ENCODE measurements around the gene B9D2.
"Not testable (repeated sequence)": the region's sequence is repeated elsewhere in the genome, so short reads cannot be mapped to it uniquely, and the experiment has no call there.

Gene B9D2

DNA sequence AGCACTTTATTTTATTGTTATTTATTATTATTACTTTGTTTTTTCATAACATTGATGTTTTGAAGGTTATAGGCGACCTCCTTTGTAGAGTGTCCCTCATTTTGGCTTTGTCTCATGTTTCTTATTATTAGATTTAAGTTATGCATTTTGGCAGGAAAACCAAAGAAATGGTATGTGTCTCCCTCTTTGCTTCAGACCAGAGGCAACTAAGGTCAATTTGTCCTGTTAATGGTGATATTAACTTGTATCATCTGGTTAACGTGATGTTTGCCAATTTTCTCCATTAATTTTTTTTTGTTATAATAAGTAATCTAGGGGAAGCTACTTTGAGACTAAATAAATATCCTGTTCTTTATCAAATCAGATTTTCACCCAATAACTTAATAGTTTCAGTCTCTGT is 8.6 kb upstream of the B9D2 start:
- no peak for DNase-seq
- Mint-ChIP-seq H3K27ac (no peak overlapping the region), H3K4me3 (no peak overlapping the region), H3K36me3 (ENCODE audit: low read depth) (peaks cover 2% of the 10 kb centered on the region), H3K4me1 (ENCODE audit: low read depth) (peaks cover 16% of the 10 kb centered on the region), H3K27me3 (no peaks in the 10 kb centered on the region), H3K9me3 (no peaks in the 10 kb centered on the region)

- Mint-ChIP-seq H3K4me1 (ENCODE audit: low read depth) (peaks cover 12% of the 10 kb centered on the region), H3K4me3 (no peak overlapping the region), H3K9me3 (no peaks in the 10 kb centered on the region), H3K27me3 (no peaks in the 10 kb centered on the region), H3K27ac (no peak overlapping the region), H3K36me3 (ENCODE audit: low read depth) (peaks cover 2% of the 10 kb centered on the region)
- DNase-seq, result no peak
Measured at GRCh38 chr19:41371541-41371940, 7.6 kb upstream of the B9D2 start.

DNA sequence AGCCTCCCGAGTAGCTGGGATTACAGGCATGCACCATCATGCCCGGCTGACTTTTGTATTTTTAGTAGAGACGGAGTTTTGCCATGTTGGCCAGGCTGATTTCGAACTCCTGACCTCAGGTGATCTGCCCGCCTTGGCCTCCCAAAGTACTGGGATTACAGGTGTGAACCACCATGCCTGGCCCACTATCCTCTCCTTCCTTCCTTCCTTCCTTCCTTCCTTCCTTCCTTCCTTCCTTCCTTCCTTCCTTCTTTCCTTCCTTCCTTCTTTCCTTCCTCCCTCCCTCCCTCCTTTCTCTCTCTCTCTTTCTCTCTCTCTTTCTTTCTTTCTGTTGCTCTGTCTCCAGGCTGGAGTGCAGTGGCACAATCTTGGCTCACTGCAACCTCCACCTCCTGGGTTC is 7.2 kb upstream of the B9D2 start:
- H3K27ac Mint-ChIP-seq; H3K36me3 Mint-ChIP-seq (ENCODE audit: low read depth); DNase-seq; H3K9me3 Mint-ChIP-seq; H3K4me3 Mint-ChIP-seq; H3K27me3 Mint-ChIP-seq: not testable (repeated sequence)
- H3K4me1 Mint-ChIP-seq (ENCODE audit: low read depth), result peaks cover 13% of the 10 kb centered on the region

DNA sequence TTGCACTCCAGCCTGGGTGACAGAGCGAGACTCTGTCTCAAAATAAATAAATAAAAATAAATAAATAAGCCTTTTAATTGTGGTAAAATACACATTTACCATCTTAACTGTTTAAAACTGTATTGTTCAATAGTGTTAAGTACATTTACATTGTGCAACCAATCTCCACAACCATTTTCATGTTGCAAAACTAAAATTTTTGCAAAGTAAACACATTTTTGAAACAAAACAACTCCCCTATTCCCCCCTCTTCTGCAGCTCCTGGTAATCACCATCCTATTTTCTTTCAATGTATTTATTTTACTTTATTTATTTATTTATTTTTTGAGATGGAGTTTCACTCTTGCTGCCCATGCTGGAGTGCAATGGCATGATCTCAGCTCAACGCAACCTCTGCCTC is 5.8 kb upstream of the B9D2 start:
- Mint-ChIP-seq H3K4me3 (no peak overlapping the region), H3K36me3 (ENCODE audit: low read depth) (peaks cover 4% of the 10 kb centered on the region), H3K27ac (no peak overlapping the region), H3K4me1 (ENCODE audit: low read depth) (peaks cover 9% of the 10 kb centered on the region), H3K9me3 (no peaks in the 10 kb centered on the region), H3K27me3 (no peaks in the 10 kb centered on the region)
- no peak for DNase-seq

GRCh38 chr19:41367848-41368301 is 3.9 kb upstream of the B9D2 start:
- Mint-ChIP-seq H3K4me3 (no peak overlapping the region), H3K27me3 (no peaks in the 10 kb centered on the region), H3K36me3 (ENCODE audit: low read depth) (peaks cover 10% of the 10 kb centered on the region)

DNA sequence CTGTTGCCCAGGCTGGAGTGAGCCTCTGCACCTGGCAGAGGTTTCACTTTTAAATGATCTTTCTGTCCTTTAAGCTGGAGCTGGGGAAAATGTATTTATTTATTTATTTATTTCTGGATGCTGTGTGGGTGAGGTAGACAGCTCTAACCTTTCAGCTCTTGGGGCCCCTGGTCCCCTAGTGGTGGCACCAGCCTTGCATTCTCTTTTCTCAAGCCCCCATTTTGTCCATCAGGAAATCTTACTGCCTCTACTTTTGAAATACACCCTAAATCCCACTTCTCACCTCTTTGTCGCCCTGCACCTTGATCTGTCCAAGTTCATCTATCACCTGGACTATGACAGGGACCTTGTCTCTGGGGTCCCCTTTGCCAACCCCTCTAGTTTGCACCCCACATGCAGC is 2.1 kb upstream of the B9D2 start:
- H3K9me3 Mint-ChIP-seq, result no peaks in the 10 kb centered on the region
- no peak overlapping the region for H3K4me3 Mint-ChIP-seq
- no peak overlapping the region for H3K27ac Mint-ChIP-seq
- no peak for DNase-seq
- H3K4me1 Mint-ChIP-seq (ENCODE audit: low read depth), result peaks cover 29% of the 10 kb centered on the region
- H3K27me3 Mint-ChIP-seq, result no peaks in the 10 kb centered on the region
- H3K36me3 Mint-ChIP-seq (ENCODE audit: low read depth), result peaks cover 18% of the 10 kb centered on the region

More at GRCh38 chr19:41367848-41368301, 3.9 kb upstream of the B9D2 start:
- DNase-seq, result no peak
- Mint-ChIP-seq H3K4me1 (ENCODE audit: low read depth) (peaks cover 21% of the 10 kb centered on the region), H3K27ac (peak overlapping the region; percentile 27), H3K9me3 (no peaks in the 10 kb centered on the region)

GRCh38 chr19:41364524-41365391 is 809 bp upstream of the B9D2 start:
- Mint-ChIP-seq H3K27ac (peak overlapping the region; percentile 100), H3K4me1 (ENCODE audit: low read depth) (peaks cover 31% of the 10 kb centered on the region), H3K27me3 (no peaks in the 10 kb centered on the region), H3K9me3 (no peaks in the 10 kb centered on the region), H3K36me3 (ENCODE audit: low read depth) (peaks cover 22% of the 10 kb centered on the region), H3K4me3 (peak overlapping the region; percentile 91)
- no peak for DNase-seq

DNA sequence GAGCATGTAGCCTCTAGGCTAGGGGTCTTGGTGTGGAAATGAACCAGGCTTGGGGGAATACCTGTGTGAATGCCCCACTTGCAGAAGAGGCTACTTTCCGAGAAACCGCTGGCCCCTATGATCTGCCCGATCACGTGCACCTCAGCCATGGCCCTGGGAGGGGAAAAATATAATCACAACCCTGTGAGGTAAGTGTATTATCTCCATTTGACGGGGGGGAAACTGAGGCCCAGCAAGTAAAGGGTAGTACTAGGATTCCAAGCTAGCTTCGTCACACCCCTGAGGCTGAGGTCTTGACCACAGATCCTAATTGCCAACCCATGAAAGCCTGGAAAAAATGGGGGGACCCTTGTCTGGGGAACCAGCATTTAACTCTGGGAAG is 587 bp downstream of the B9D2 start:
- no peaks in the 10 kb centered on the region for H3K27me3 Mint-ChIP-seq
- peaks cover 22% of the 10 kb centered on the region for H3K36me3 Mint-ChIP-seq (ENCODE audit: low read depth)
- H3K4me3 Mint-ChIP-seq, result peak overlapping the region; percentile 91
- no peaks in the 10 kb centered on the region for H3K9me3 Mint-ChIP-seq
- H3K4me1 Mint-ChIP-seq (ENCODE audit: low read depth), result peaks cover 35% of the 10 kb centered on the region
- peak overlapping the region; percentile 100 for H3K27ac Mint-ChIP-seq
- DNase-seq, result no peak

- Mint-ChIP-seq H3K36me3 (ENCODE audit: low read depth) (peaks cover 22% of the 10 kb centered on the region), H3K9me3 (no peaks in the 10 kb centered on the region), H3K4me1 (ENCODE audit: low read depth) (peaks cover 43% of the 10 kb centered on the region), H3K27ac (peak overlapping the region; percentile 100), H3K27me3 (no peaks in the 10 kb centered on the region), H3K4me3 (peak overlapping the region; percentile 91)
- no peak for DNase-seq
Measured at GRCh38 chr19:41362143-41362847, 1.7 kb downstream of the B9D2 start.

GRCh38 chr19:41359741-41360140 is 4.2 kb downstream of the B9D2 start:
- H3K4me1 Mint-ChIP-seq (ENCODE audit: low read depth), result peaks cover 60% of the 10 kb centered on the region
- peak overlapping the region; percentile 53 for H3K27ac Mint-ChIP-seq
- no peak for DNase-seq
- no peaks in the 10 kb centered on the region for H3K27me3 Mint-ChIP-seq
- no peaks in the 10 kb centered on the region for H3K9me3 Mint-ChIP-seq
- peaks cover 25% of the 10 kb centered on the region for H3K36me3 Mint-ChIP-seq (ENCODE audit: low read depth)
- H3K4me3 Mint-ChIP-seq, result no peak overlapping the region

- no peak for DNase-seq
- peak overlapping the region; percentile 96 for H3K27ac Mint-ChIP-seq
- peak overlapping the region; percentile 61 for H3K4me3 Mint-ChIP-seq
- peaks cover 54% of the 10 kb centered on the region for H3K4me1 Mint-ChIP-seq (ENCODE audit: low read depth)
- H3K9me3 Mint-ChIP-seq, result no peaks in the 10 kb centered on the region
- H3K27me3 Mint-ChIP-seq, result no peaks in the 10 kb centered on the region
- H3K36me3 Mint-ChIP-seq (ENCODE audit: low read depth), result peaks cover 24% of the 10 kb centered on the region
Measured at GRCh38 chr19:41357746-41358145, 6.2 kb downstream of the B9D2 start.

- Mint-ChIP-seq H3K27me3 (no peaks in the 10 kb centered on the region), H3K4me3 (peak overlapping the region; percentile 61), H3K27ac (peak overlapping the region; percentile 96), H3K4me1 (ENCODE audit: low read depth) (peaks cover 49% of the 10 kb centered on the region), H3K9me3 (no peaks in the 10 kb centered on the region), H3K36me3 (ENCODE audit: low read depth) (peaks cover 23% of the 10 kb centered on the region)
- peak; percentile 57 for DNase-seq
Measured at GRCh38 chr19:41356984-41357739, 6.8 kb downstream of the B9D2 start.

DNA sequence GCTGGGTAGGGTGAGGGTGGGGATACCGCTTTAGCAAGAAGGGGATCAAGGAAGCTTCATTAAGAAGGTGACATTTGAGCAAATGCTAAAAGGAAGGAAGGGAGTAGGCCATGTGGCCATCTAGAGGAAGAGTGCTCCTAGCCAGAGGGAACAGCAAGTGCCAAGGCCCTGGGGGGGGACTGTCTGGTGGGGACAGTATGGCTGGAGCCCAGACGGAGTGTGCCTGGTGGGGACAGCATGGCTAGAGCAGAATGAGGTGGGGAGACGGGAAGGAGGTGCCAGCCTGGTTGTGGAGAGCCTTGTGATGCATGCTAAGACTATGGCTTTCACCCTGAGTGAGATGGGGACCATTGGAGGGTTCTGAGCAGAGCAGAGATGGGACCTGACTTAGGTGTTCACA is 8.1 kb downstream of the B9D2 start:
- peak overlapping the region; percentile 96 for H3K27ac Mint-ChIP-seq
- peak; percentile 46 for DNase-seq
- H3K36me3 Mint-ChIP-seq (ENCODE audit: low read depth), result peaks cover 29% of the 10 kb centered on the region
- peak overlapping the region; percentile 61 for H3K4me3 Mint-ChIP-seq
- no peaks in the 10 kb centered on the region for H3K27me3 Mint-ChIP-seq
- H3K4me1 Mint-ChIP-seq (ENCODE audit: low read depth), result peaks cover 49% of the 10 kb centered on the region
- no peaks in the 10 kb centered on the region for H3K9me3 Mint-ChIP-seq

GRCh38 chr19:41355035-41355434 is 8.9 kb downstream of the B9D2 start:
- Mint-ChIP-seq H3K27ac (peak overlapping the region; percentile 96), H3K4me3 (peak overlapping the region; percentile 61), H3K27me3 (no peaks in the 10 kb centered on the region), H3K36me3 (ENCODE audit: low read depth) (peaks cover 33% of the 10 kb centered on the region), H3K9me3 (no peaks in the 10 kb centered on the region), H3K4me1 (ENCODE audit: low read depth) (peaks cover 51% of the 10 kb centered on the region)
- no peak for DNase-seq
